ENCODE measurements around the gene MAP4K1. TPM values are rescaled to one million over a fixed set of nuclear protein-coding genes. Genes with fewer than 3 reads are reported as not detected.
"Not testable (repeated sequence)": the region's sequence is repeated elsewhere in the genome, so short reads cannot be mapped to it uniquely, and the experiment has no call there.

Gene MAP4K1
- total RNA-seq, 2 experiments from 2014 or later: 173 to 185 TPM

DNA sequence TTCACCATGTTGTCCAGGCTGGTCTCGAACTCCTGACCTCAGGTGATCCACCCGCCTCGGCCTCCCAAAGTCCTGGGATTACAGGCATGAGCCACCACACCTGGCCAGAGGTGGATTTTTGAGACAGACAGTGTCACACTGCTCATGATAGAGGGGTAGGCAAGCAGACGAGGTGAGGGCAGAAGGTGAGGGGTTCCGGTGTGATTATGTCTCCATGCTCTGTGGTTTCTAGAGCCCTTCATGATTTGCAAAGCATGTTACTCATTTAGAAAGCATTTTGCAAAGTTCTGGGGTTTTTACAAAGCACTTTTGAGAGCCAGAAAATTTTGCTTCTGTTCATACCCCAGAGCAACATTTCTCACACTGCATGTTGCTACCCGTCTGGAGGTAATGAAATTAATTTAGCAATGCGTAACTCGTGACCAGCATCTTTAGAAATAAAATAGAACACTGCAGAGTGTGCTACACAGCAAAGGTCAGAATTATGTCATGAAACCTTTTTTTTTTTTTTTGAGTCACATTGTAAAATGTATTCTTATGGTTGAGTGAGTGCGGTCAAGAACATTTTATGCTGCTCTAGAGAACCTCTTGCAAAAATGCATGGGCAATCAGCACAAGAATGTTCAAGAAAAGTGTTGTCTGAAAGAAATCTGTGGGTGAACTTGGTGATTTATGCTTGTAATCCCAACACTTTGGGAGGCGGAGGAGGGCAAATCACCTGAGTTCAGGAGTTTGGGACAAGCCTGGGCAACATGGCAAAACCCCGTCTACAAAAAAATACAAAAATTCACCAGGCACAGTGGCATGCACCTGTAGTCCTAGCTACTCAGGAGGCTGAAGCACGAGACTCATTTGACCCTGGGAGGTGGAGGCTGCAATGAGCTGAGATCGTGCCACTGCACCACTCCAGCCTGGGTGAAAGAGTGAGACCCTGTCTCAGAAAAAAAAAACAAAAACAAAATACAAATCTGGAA, 58.0 kb downstream of the MAP4K1 start:
- CTCF ChIA-PET: interaction anchor here (1.2 kb wide), 1 partner anchor 156 kb away, joined by 3 read pairs; the partner anchor contains the start of gene FAM98C
- POLR2A ChIA-PET: interaction anchor here (1.5 kb wide), 1 partner anchor 59 kb away, joined by 3 read pairs; the partner anchor contains the start of gene EIF3K
- H3K4me1 Mint-ChIP-seq (ENCODE audit: low read depth): peaks cover 34% of the 10 kb centered on the region
- no peaks in the 10 kb centered on the region for H3K9me3 Mint-ChIP-seq
- Histone ChIP-seq H3K4me3 (ENCODE audit: low read length) (peak overlapping the region; percentile 7), H3K27me3 (ENCODE audit: control insufficient read depth in 1 of 2, insufficient read depth in 2 of 2, low read length in 2 of 2) (peaks cover 3 to 4% of the 10 kb centered on the region in 2 experiments), H3K27ac (ENCODE audit: low read depth in 1 of 2, low read length in 2 of 2) (no peak overlapping the region), H3K9me3 (ENCODE audit: control insufficient read depth in 1 of 2, insufficient read depth in 1 of 2, low read length in 2 of 2) (peaks cover 0 to 5% of the 10 kb centered on the region in 2 experiments), H3K36me3 (ENCODE audit: insufficient read depth, low read length) (no peaks in the 10 kb centered on the region), H3K4me1 (ENCODE audit: insufficient read depth, low read length) (peaks cover 63% of the 10 kb centered on the region)
- intact Hi-C loops (cut with DNase I, micrococcal nuclease): loop anchor here in 1 of 2 experiments (1.0 kb wide), 1 partner anchor 15 kb away; no protein-coding TSS in a partner anchor
- DNase-seq: peak in 8 of 14 experiments; percentile 7 to 66 (median 38)
- H3K4me3 Mint-ChIP-seq: peak overlapping the region; percentile 72
- H3K27me3 Mint-ChIP-seq: peaks cover 22% of the 10 kb centered on the region
- no peaks in the 10 kb centered on the region for H3K36me3 Mint-ChIP-seq (ENCODE audit: low read depth)
- H3K27ac Mint-ChIP-seq: peak overlapping the region; percentile 59
- ATAC-seq (ENCODE audit: poor library complexity): peak; percentile 73
- TF ChIP-seq, protein P1, sequence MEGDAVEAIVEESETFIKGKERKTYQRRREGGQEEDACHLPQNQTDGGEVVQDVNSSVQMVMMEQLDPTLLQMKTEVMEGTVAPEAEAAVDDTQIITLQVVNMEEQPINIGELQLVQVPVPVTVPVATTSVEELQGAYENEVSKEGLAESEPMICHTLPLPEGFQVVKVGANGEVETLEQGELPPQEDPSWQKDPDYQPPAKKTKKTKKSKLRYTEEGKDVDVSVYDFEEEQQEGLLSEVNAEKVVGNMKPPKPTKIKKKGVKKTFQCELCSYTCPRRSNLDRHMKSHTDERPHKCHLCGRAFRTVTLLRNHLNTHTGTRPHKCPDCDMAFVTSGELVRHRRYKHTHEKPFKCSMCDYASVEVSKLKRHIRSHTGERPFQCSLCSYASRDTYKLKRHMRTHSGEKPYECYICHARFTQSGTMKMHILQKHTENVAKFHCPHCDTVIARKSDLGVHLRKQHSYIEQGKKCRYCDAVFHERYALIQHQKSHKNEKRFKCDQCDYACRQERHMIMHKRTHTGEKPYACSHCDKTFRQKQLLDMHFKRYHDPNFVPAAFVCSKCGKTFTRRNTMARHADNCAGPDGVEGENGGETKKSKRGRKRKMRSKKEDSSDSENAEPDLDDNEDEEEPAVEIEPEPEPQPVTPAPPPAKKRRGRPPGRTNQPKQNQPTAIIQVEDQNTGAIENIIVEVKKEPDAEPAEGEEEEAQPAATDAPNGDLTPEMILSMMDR (IDR thresholded peaks at IDR 0.05): no peak

DNA sequence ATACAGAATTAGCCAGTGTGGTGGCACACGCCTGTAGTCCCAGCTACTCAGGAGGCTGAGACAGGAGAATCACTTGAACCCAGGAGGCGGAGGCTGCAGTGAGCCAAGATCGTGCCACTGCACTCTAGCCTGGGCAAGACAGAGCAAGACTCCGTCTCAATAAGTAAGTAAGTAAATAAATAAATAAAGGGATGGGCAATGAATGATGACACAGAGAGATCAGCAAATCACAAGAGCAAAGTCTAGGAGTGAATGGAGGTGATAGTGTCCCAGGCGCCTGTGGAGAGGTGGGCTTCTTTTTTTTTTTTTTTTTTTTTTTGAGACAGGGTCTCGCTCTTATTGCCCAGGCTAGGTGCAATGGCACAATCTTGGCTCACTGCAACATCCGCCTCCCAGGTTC, 58.8 kb downstream of the MAP4K1 start:
- H3K27ac ChIP-seq (ENCODE audit: low read depth in 1 of 2, low read length in 2 of 2); H3K27ac Mint-ChIP-seq; H3K4me3 ChIP-seq (ENCODE audit: low read length); DNase-seq; H3K9me3 ChIP-seq (ENCODE audit: control insufficient read depth in 1 of 2, insufficient read depth in 1 of 2, low read length in 2 of 2); H3K27me3 ChIP-seq (ENCODE audit: control insufficient read depth in 1 of 2, insufficient read depth in 2 of 2, low read length in 2 of 2); H3K36me3 ChIP-seq (ENCODE audit: insufficient read depth, low read length); H3K9me3 Mint-ChIP-seq; CTCF ChIA-PET; H3K36me3 Mint-ChIP-seq (ENCODE audit: low read depth); H3K4me3 Mint-ChIP-seq; ATAC-seq (ENCODE audit: poor library complexity): not testable (repeated sequence)
- intact Hi-C loops (cut with DNase I, micrococcal nuclease): loop anchor here in 1 of 2 experiments (1.0 kb wide), 1 partner anchor 15 kb away; no protein-coding TSS in a partner anchor
- POLR2A ChIA-PET: interaction anchor here (1.5 kb wide), 1 partner anchor 59 kb away, joined by 3 read pairs; the partner anchor contains the start of gene EIF3K
- peaks cover 61% of the 10 kb centered on the region for H3K4me1 ChIP-seq (ENCODE audit: insufficient read depth, low read length)
- Mint-ChIP-seq H3K27me3 (peaks cover 22% of the 10 kb centered on the region), H3K4me1 (ENCODE audit: low read depth) (peaks cover 39% of the 10 kb centered on the region)

DNA sequence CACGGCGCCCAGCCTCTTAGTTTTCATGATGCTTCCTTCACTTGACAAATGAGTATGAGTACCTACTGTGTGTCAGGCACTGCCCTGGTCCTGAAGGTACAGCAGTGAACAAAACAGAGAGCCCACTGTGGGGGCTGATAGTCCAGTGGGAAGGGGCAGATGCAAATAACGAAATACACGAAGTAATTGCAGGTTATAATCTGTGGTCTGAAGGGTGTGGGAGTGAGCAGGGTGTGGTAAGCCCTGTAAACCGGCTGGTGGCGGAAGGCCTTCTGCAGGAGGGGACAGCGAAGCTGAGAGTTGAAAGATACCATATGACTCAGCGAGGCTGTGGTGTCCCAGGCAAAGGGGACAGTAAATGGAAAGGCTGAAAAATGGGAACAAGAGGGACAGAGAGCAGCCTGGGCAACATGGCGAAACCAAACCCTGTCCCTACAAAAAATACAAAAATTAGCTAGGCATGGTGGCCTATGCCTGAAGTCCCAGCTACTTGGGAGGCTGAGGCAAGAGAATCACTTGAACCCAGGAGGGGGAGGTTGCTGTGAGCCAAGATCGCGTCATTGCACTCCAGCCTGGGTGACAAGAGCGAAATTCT, 60.5 kb downstream of the MAP4K1 start:
- no peaks in the 10 kb centered on the region for H3K36me3 ChIP-seq (ENCODE audit: insufficient read depth, low read length)
- no peak overlapping the region for H3K27ac ChIP-seq (ENCODE audit: low read depth in 1 of 2, low read length in 2 of 2)
- H3K27me3 ChIP-seq (ENCODE audit: control insufficient read depth in 1 of 2, insufficient read depth in 2 of 2, low read length in 2 of 2): no peaks in the 10 kb centered on the region
- H3K9me3 ChIP-seq (ENCODE audit: control insufficient read depth in 1 of 2, insufficient read depth in 1 of 2, low read length in 2 of 2): peaks cover 0 to 5% of the 10 kb centered on the region in 2 experiments
- DNase-seq (peak in 7 of 14 experiments; percentile 11 to 67 (median 58)), ATAC-seq (ENCODE audit: poor library complexity) (peak; percentile 64)
- Mint-ChIP-seq H3K9me3 (no peaks in the 10 kb centered on the region), H3K4me1 (ENCODE audit: low read depth) (peaks cover 36% of the 10 kb centered on the region), H3K27me3 (peaks cover 14% of the 10 kb centered on the region), H3K36me3 (ENCODE audit: low read depth) (no peaks in the 10 kb centered on the region), H3K27ac (no peak overlapping the region), H3K4me3 (peak overlapping the region; percentile 14)
- H3K4me3 ChIP-seq (ENCODE audit: low read length): no peak overlapping the region
- ChIA-PET POLR2A (interaction anchor here (0.7 to 0.8 kb wide), 3 partner anchors 61 to 154 kb away, joined by 3 read pairs; partner anchors contain the start of genes FAM98C and MAP4K1), CTCF (interaction anchor here (1.0 kb wide), 1 partner anchor 62 kb away, joined by 3 read pairs; the partner anchor contains the start of gene EIF3K)
- peaks cover 61% of the 10 kb centered on the region for H3K4me1 ChIP-seq (ENCODE audit: insufficient read depth, low read length)
- intact Hi-C loops (cut with DNase I, micrococcal nuclease): no loop called here
- TF ChIP-seq, protein P1 (IDR thresholded peaks at IDR 0.05): no peak

Measured in CD4-positive, alpha-beta T cell (primary cell).